GM12873 (cell line): ENCODE results near the gene DNAH9.

Experiments used
- TF ChIP-seq, protein P1 (sequence below): IDR thresholded peaks from 2 replicates; pipeline ENCODE4 v1.5.1; 2012; ENCODE audit warnings: low read depth, mild to moderate bottlenecking, moderate library complexity, low read length, control low read depth; ENCODE audit not compliant: insufficient read depth; ENCODE audit errors: missing control alignments

DNAH9 gene

DNA sequence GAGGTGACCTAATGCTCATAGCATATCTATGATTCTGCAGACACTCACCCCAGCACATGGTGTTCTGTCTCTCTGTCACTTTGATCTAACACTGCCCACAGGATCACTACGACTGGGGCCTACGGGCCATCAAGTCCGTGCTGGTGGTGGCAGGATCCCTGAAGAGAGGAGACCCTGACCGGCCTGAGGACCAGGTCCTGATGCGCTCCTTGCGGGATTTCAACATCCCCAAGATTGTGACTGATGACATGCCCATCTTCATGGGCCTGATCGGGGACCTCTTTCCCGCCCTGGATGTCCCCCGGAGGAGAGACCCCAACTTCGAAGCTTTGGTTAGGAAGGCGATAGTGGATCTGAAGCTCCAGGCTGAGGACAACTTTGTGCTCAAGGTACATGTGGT, 146.4 kb downstream of the DNAH9 start:
- TF ChIP-seq, protein P1, sequence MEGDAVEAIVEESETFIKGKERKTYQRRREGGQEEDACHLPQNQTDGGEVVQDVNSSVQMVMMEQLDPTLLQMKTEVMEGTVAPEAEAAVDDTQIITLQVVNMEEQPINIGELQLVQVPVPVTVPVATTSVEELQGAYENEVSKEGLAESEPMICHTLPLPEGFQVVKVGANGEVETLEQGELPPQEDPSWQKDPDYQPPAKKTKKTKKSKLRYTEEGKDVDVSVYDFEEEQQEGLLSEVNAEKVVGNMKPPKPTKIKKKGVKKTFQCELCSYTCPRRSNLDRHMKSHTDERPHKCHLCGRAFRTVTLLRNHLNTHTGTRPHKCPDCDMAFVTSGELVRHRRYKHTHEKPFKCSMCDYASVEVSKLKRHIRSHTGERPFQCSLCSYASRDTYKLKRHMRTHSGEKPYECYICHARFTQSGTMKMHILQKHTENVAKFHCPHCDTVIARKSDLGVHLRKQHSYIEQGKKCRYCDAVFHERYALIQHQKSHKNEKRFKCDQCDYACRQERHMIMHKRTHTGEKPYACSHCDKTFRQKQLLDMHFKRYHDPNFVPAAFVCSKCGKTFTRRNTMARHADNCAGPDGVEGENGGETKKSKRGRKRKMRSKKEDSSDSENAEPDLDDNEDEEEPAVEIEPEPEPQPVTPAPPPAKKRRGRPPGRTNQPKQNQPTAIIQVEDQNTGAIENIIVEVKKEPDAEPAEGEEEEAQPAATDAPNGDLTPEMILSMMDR: no peak

DNA sequence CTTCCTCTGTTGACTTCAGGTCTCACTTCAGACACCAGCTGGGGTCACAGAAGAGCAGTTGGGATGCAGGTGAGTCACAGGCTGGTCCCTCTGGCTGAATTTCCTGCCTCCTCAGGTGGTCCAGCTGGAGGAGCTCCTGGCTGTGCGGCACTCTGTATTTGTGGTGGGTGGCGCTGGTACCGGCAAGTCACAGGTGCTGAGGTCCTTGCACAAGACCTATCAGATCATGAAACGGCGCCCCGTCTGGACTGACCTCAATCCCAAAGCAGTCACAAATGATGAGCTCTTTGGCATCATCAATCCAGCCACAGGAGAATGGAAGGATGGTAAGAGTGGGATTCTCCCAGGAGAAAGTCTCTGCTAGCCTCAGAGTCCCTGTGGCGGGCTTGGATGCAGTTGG, 149.2 kb downstream of the DNAH9 start:
- TF ChIP-seq, protein P1: no peak

DNA sequence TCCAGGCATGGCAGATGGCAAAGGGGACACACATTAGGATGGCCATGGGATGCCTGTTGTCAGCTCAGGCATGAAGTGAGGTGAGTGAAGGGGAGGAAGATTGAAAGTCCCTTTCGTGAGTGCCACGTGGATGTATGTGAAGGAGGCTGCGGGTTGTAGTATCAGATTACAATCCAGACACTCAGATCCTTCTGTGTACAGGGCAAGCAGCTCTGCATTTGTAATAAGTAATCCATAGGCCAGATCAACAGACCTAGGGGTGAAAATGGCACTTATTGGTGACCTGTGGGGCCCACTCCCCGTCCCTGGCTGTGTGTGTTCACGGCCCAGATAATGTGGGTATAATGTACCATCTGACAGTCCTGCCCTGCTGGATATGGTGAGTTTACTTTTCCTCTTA, 159.5 kb downstream of the DNAH9 start:
- TF ChIP-seq, protein P1: no peak

DNA sequence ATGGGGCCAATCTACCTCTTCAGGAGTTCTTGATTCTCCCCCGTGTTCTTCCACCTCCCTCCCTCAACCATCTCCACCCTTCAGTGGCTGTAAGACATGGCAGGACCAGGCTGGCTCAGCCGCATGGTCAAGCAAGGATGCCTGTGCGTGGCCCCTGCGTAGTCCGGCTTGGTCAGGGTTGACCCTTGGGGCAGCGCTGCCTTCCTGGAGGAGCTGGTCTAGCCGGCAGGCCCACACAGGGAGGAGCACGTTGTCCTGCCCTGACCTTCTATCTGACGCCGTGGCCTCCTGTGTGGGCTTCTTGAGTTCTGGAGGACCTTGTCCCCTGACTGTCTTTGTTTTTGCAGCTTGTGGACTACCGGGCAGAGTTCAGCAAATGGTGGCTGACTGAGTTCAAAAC, 169.8 kb downstream of the DNAH9 start:
- TF ChIP-seq, protein P1: no peak

DNA sequence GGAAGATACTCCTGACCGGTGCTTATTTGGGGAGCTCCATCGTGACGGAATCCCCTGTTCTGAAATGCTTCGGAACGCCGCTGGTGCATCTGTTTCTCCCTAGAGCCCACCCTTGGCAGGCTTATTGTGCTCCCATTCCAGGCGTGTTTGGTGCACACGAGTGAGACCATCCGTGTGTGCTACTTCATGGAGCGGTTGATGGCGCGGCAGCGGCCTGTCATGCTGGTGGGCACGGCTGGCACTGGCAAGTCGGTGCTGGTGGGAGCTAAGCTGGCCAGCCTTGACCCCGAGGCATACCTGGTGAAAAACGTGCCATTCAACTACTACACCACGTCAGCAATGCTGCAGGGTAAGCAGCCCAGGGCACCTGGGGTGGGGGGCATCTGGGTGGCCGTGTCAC, 170.7 kb downstream of the DNAH9 start:
- TF ChIP-seq, protein P1: no peak

DNA sequence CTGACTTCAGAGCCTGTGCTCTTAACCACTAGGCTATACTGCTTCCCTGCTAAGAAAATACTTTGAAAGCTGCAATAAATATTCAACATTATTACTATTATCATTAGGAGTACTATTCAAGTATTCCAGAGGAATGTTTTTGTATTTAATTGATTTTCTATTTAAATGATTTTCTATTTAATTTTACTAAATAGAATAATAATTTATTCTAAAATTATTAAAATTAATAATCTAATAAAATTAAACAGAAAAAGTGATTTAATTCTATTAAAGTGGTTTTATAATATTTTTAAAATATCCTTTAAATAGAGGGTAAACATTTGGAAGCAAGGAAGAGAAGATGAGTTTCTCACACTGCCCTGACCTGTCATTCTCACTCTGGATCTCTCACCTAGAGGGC, 173.8 kb downstream of the DNAH9 start:
- TF ChIP-seq, protein P1: no peak

DNA sequence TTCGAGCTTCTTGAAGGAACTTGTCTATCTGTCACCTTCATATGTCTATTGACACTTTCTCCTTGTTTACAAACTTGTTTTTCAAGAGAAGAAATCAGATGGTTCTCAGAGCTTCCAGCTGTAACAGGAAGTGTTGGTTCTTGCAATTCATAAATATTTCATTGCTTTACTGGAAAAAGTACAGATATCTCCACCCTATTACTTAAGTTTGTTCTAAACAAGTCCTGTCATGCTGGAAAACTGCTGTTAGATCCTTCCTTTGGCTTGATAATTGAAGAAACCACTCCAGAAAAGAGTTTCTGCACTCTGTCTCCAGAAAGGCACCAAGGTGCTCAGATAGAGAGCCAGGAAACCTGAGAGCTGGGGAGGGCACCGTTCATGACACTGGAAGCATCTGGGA, 181.6 kb downstream of the DNAH9 start:
- TF ChIP-seq, protein P1: no peak
